K562 (cell line): ENCODE results near the gene PAX2. TPM values are rescaled to one million over a fixed set of nuclear protein-coding genes. Genes with fewer than 3 reads are reported as not detected.

Experiments used
- ATAC-seq: fragments of 200-7000 bp; cut with Tn5 transposase; 3 replicates; pipeline ENCODE4 v1.9.1; 2020; ENCODE audit warnings: moderate library complexity
- BruUV-seq: library from RNA; stranded (reverse); fragments of 400-500 nt; replicated peaks from 2 replicates; lab custom pipeline; 2021; lab: Mats Ljungman, UMichigan
- CTCF ChIA-PET: fragments of 300-600 bp; formaldehyde crosslinking; extraction: SDS; loops from one replicate; lab custom pipeline; 2021; ENCODE audit warnings: low intra/inter-chr PET ratio; lab: Yijun Ruan, JAX
- POLR2A ChIA-PET: fragments of 300-600, 350-650 bp; sonication (Branson Sonifier 250); formaldehyde crosslinking; extraction: SDS; loops from one replicate; lab custom pipeline; 2021; ENCODE audit warnings: antibody characterized with exemption, inconsistent platforms; lab: Yijun Ruan, JAX
- DNase-seq, 4 experiments: peaks; one replicate each; pipeline versions ENCODE4 v3.0.0 to v3.0.0-alpha.2; 2011 to 2018; ENCODE audit warnings: low spot score in 3 of 4, mixed read lengths in 3 of 4; ENCODE audit errors: extremely low read depth in 1 of 4
- FAIRE-seq: peaks from 2 replicates; lab custom pipeline; 2011; peaks lifted over from hg19 to GRCh38; lab: Jason Lieb, UNC
- H2AFZ ChIP-seq: 2 replicates; pipeline ENCODE4 v1.6.0; 2011; ENCODE audit warnings: low read depth, low read length, control low read depth, inconsistent platforms
- H3K27ac ChIP-seq: fragments of 200-600 bp; 3 replicates; pipeline ENCODE4 v1.8.0; 2011; ENCODE audit warnings: low read depth, mild to moderate bottlenecking, control low read depth, inconsistent platforms, low read length, moderate library complexity, mixed read lengths; ENCODE audit errors: extremely low read depth
- H3K27me3 ChIP-seq, 2 experiments: fragments of 300-600 bp in 1 of 2; 2 replicates in 1 of 2; 3 replicates in 1 of 2; pipeline versions ENCODE4 v1.6.0 to v1.8.0; 2011; ENCODE audit warnings: inconsistent platforms in 2 of 2, low read length in 2 of 2, mild to moderate bottlenecking in 1 of 2, mixed read lengths in 1 of 2, moderate library complexity in 1 of 2; ENCODE audit not compliant: control insufficient read depth in 2 of 2, insufficient read depth in 2 of 2
- H3K36me3 ChIP-seq: fragments of 300-600 bp; 3 replicates; pipeline ENCODE4 v1.8.0; 2011; ENCODE audit warnings: mild to moderate bottlenecking, low read length, inconsistent platforms; ENCODE audit not compliant: control insufficient read depth, insufficient read depth
- H3K4me1 ChIP-seq, 2 experiments: fragments of 200-600 bp in 1 of 2; replicated peaks in 1 of 2; 2 replicates in 1 of 2; 3 replicates in 1 of 2; pipeline versions ENCODE4 v1.5.1 to v1.8.0; 2011; ENCODE audit warnings: inconsistent platforms in 2 of 2, low read length in 2 of 2, mild to moderate bottlenecking in 1 of 2, mixed read lengths in 1 of 2, moderate library complexity in 1 of 2; ENCODE audit not compliant: control insufficient read depth in 2 of 2, insufficient read depth in 2 of 2
- H3K4me2 ChIP-seq: 2 replicates; pipeline ENCODE4 v1.6.1; 2011; ENCODE audit warnings: low read length, control low read depth, inconsistent platforms, mixed read lengths; ENCODE audit not compliant: insufficient read depth
- H3K4me3 ChIP-seq: fragments of 200-600 bp; sonication (generic), shearing (Covaris generic); 2 replicates; pipeline ENCODE4 v1.5.1; 2016; ENCODE audit warnings: control low read depth, inconsistent platforms
- H3K79me2 ChIP-seq: fragments of 200-600 bp; 3 replicates; pipeline ENCODE4 v1.8.0; 2011; ENCODE audit warnings: low read length, inconsistent platforms; ENCODE audit not compliant: control insufficient read depth, insufficient read depth
- H3K9ac ChIP-seq, 2 experiments: 2 replicates each; pipeline versions ENCODE4 v1.6.0 to v1.6.1; 2011; ENCODE audit warnings: low read depth in 2 of 2, low read length in 2 of 2, control low read depth in 1 of 2, inconsistent platforms in 1 of 2, mild to moderate bottlenecking in 1 of 2, mixed read lengths in 1 of 2; ENCODE audit not compliant: insufficient read depth in 1 of 2
- H3K9me1 ChIP-seq: one replicate; pipeline ENCODE4 v1.6.0; 2011; ENCODE audit warnings: inconsistent platforms, mild to moderate bottlenecking, low read length, moderate library complexity; ENCODE audit not compliant: control insufficient read depth, insufficient read depth
- H3K9me3 ChIP-seq: replicated peaks from 2 replicates; pipeline ENCODE4 v1.5.1; 2011; ENCODE audit warnings: low read depth, low read length, inconsistent platforms; ENCODE audit not compliant: control insufficient read depth, insufficient read depth
- H4K20me1 ChIP-seq: replicated peaks from 2 replicates; pipeline ENCODE4 v1.6.1; 2011; ENCODE audit warnings: low read length, inconsistent platforms, mixed read lengths; ENCODE audit not compliant: control insufficient read depth, insufficient read depth
- BCLAF1 ChIP-seq, 2 experiments: fragments of 450-650 bp in 1 of 2; IDR thresholded peaks; 2 replicates each; pipeline ENCODE4 v1.6.1; 2011 to 2017; ENCODE audit warnings: low read depth in 2 of 2, antibody characterized with exemption in 1 of 2, borderline replicate concordance in 1 of 2, low read length in 1 of 2, mild to moderate bottlenecking in 1 of 2, mixed read lengths in 1 of 2; ENCODE audit not compliant: control insufficient read depth in 1 of 2
- FIP1L1 ChIP-seq: fragments of 200-400 bp; formaldehyde crosslinking; IDR thresholded peaks from 2 replicates; pipeline ENCODE4 v1.6.1; 2018; ENCODE audit warnings: mild to moderate bottlenecking, low read depth, low read length; ENCODE audit not compliant: poor library complexity, severe bottlenecking
- JUN ChIP-seq, 2 experiments: sonication (generic) in 1 of 2; formaldehyde crosslinking in 1 of 2; IDR thresholded peaks; 2 replicates each; pipeline versions ENCODE4 v1.6.1 to v1.8.0; 2012 to 2022; ENCODE audit warnings: borderline replicate concordance in 2 of 2, mild to moderate bottlenecking in 2 of 2, improper control_type of control experiment in 1 of 2, low read depth in 1 of 2, low read length in 1 of 2, missing genetic modification reagents in 1 of 2
- PRPF4 ChIP-seq: fragments of 200-400 bp; formaldehyde crosslinking; IDR thresholded peaks from one replicate; pipeline ENCODE4 v1.6.1; 2017; ENCODE audit warnings: low read length, low read depth, mild to moderate bottlenecking; ENCODE audit not compliant: insufficient read depth, poor library complexity, severe bottlenecking
- XRCC5 ChIP-seq: fragments of 200-400 bp; formaldehyde crosslinking; IDR thresholded peaks from 2 replicates; pipeline ENCODE4 v1.6.1; 2017; ENCODE audit warnings: low read depth, mild to moderate bottlenecking, low read length
- ZBTB33 ChIP-seq: sonication (generic); formaldehyde crosslinking; IDR thresholded peaks from 2 replicates; pipeline ENCODE4 v1.8.1; 2023; ENCODE audit warnings: mild to moderate bottlenecking, missing genetic modification reagents
- ZBTB49 ChIP-seq: sonication (generic); formaldehyde crosslinking; IDR thresholded peaks from 2 replicates; pipeline ENCODE4 v1.8.0; 2022; ENCODE audit warnings: missing genetic modification reagents, mild to moderate bottlenecking, borderline replicate concordance
- ZNF668 ChIP-seq: fragments of 250-450 bp; sonication (Bioruptor Pico); IDR thresholded peaks from 2 replicates; pipeline ENCODE4 v1.8.0; 2022; ENCODE audit warnings: mild to moderate bottlenecking, inconsistent platforms
- WGBS: fragments of 100-300 bp; shearing (Covaris generic); methylation state at CpG from one replicate; pipeline ENCODE4 v1.1.6; 2016; ENCODE audit warnings: low coverage, mixed read lengths; ENCODE audit not compliant: insufficient coverage; ENCODE audit errors: missing lambda C conversion rate; 5-methylcytosine and 5-hydroxymethylcytosine counted together
- in situ Hi-C: fragments of 300-500 bp; cut with MboI; formaldehyde crosslinking; loops from 4 replicates; pipeline ENCODE4 v1.15.0; 2018; ENCODE audit warnings: inconsistent platforms, mixed read lengths
- intact Hi-C: fragments of 100-400 bp; cut with micrococcal nuclease; formaldehyde crosslinking; loops from 2 replicates; pipeline ENCODE4 v1.14.2; 2022
- polyA plus RNA-seq, 8 experiments: library from polyadenylated mRNA; depleted of rRNA in 4 of 8; stranded (reverse) in 5 of 8; unstranded in 3 of 8; fragments of >200 nt; fragmentation: Nextera tagmentation in 2 of 8; fragmentation: Illumina TruSeq in 1 of 8; extraction: Ambion mirVana in 2 of 8; extraction: Trizol in 1 of 8; gene quantifications; 2 replicates each; pipeline versions ENCODE4 v1.2.1 to v1.2.3, GENCODE V29; 2011 to 2014; ENCODE audit warnings: inconsistent platforms in 1 of 8, missing spikeins in 1 of 8
- total RNA-seq, 7 experiments: library from RNA; depleted of rRNA in 6 of 7; stranded (reverse); fragments of >200 nt in 6 of 7; fragmentation: Illumina TruSeq in 2 of 7; extraction: Trizol in 2 of 7; gene quantifications; 2 replicates each; pipeline versions ENCODE4 v1.2.1 to v1.2.3, GENCODE V29; 2011 to 2021; ENCODE audit warnings: low replicate concordance in 1 of 7

Gene PAX2
- total and polyA plus RNA-seq, 9 of the 15 experiments (the other 6 are each of a cell fraction or from before 2014, with no cell fraction given), result not detected

GRCh38 chr10:100710151-100710871, 35.1 kb upstream of the PAX2 start:
- H3K4me3 ChIP-seq, result no peak overlapping the region
- no peaks in the 10 kb centered on the region for H3K9me3 ChIP-seq
- no peak overlapping the region for H3K9ac ChIP-seq
- FAIRE-seq (no peak), ATAC-seq (no peak), DNase-seq (peak in 1 of 4 experiments; percentile 12)
- peaks cover 2 to 53% of the 10 kb centered on the region in 2 experiments; a peak in 3 of 5 replicates for H3K27me3 ChIP-seq
- peaks cover 0 to under 1% of the 10 kb centered on the region in 2 experiments; a peak in 1 of 5 replicates for H3K4me1 ChIP-seq
- no peaks in the 10 kb centered on the region for H3K9me1 ChIP-seq
- TF ChIP-seq ZBTB33 (CRISPR knock-in tag) (no peak), JUN (IDR thresholded peaks at IDR 0.05; ENCODE audit: borderline replicate concordance, low read depth, low read length) (no peak), JUN (CRISPR knock-in tag; IDR thresholded peaks at IDR 0.05; ENCODE audit: borderline replicate concordance) (no peak), ZBTB49 (CRISPR knock-in tag) (no peak), XRCC5 (no peak), FIP1L1 (no peak), PRPF4 (no peak), ZNF668 (CRISPR knock-in tag) (no peak), BCLAF1 (IDR thresholded peaks at IDR 0.05; ENCODE audit: borderline replicate concordance in 1 of 2, control insufficient read depth in 1 of 2, low read depth in 2 of 2, low read length in 1 of 2) (no peak)
- no peaks in the 10 kb centered on the region for H3K36me3 ChIP-seq
- in situ Hi-C loops (no loop called here), intact Hi-C loops (no loop called here)
- 0% methylated on average over 3 of the region's 48 CpGs for WGBS
- ChIA-PET CTCF (no interaction called here), POLR2A (no interaction called here)
- no peak overlapping the region for H3K4me2 ChIP-seq
- no peak overlapping the region for H3K27ac ChIP-seq
- H3K79me2 ChIP-seq, result no peaks in the 10 kb centered on the region
- no peaks in the 10 kb centered on the region for H4K20me1 ChIP-seq
- BruUV-seq, result no TSS peak
- no peak overlapping the region for H2AFZ ChIP-seq
